ENCODE measurements around the gene CD63.

Gene CD63

GRCh38 chr12:55707219-55707671 is 21.6 kb downstream of the CD63 start (continued):
- TF ChIP-seq ZNF19 (tag by site-specific recombination; IDR thresholded peaks at IDR 0.05; ENCODE audit: low read depth) (no peak), ZBTB20 (tag by site-specific recombination; IDR thresholded peaks at IDR 0.05) (peak; percentile 61), ZFP37 (tag by site-specific recombination; IDR thresholded peaks at IDR 0.05) (peak; percentile 17; the same call in 1 of the 2 replicates), ZNF549 (tag by site-specific recombination; IDR thresholded peaks at IDR 0.05) (no peak), PRDM4 (tag by site-specific recombination; IDR thresholded peaks at IDR 0.05) (no peak), ZBTB8A (tag by site-specific recombination; IDR thresholded peaks at IDR 0.05) (0 out of 2 replicates have a peak, but pooled peaks have one; percentile 34), ZNF76 (tag by site-specific recombination; IDR thresholded peaks at IDR 0.05; ENCODE audit: borderline replicate concordance, low read depth) (0 out of 2 replicates have a peak, but pooled peaks have one; percentile 34), ZFHX2 (tag by site-specific recombination; conservative IDR thresholded peaks at IDR 0.05) (peak; percentile 85), REST (tag by site-specific recombination; IDR thresholded peaks at IDR 0.05) (peak; percentile 13; the same call in 1 of the 2 replicates), ZNF398 (tag by site-specific recombination; IDR thresholded peaks at IDR 0.05) (0 out of 2 replicates have a peak, but pooled peaks have one; percentile 26), HOXD13 (CRISPR knock-in tag; IDR thresholded peaks at IDR 0.05; ENCODE audit: borderline replicate concordance) (no peak), WT1 (tag by site-specific recombination; IDR thresholded peaks at IDR 0.05) (peak; percentile 35), ZNF146 (tag by site-specific recombination; IDR thresholded peaks at IDR 0.05) (no peak), PATZ1 (tag by site-specific recombination; IDR thresholded peaks at IDR 0.05) (peak; percentile 35), ZNF335 (tag by site-specific recombination; conservative IDR thresholded peaks at IDR 0.05) (peak; percentile 98), KLF1 (tag by site-specific recombination; IDR thresholded peaks at IDR 0.05) (peak; percentile 16; the same call in 1 of the 2 replicates), ZBTB26 (tag by site-specific recombination; optimal IDR thresholded peaks at IDR 0.05) (peak; percentile 43), ZNF274 (IDR thresholded peaks at IDR 0.05; ENCODE audit: low read length) (no peak), ZNF274 (tag by site-specific recombination; IDR thresholded peaks at IDR 0.05; ENCODE audit: borderline replicate concordance) (no peak), ZNF341 (tag by site-specific recombination; IDR thresholded peaks at IDR 0.05; ENCODE audit: low read depth) (peak; percentile 35), ZEB2 (tag by site-specific recombination; IDR thresholded peaks at IDR 0.05) (0 out of 2 replicates have a peak, but pooled peaks have one; percentile 28)
